Loucy (cell line): ENCODE measurements around the gene DNAL4.

Source experiments
- EZH2phosphoT487 ChIP-seq: fragments of 200-600 bp; IDR thresholded peaks from 2 replicates; pipeline ENCODE4 v1.6.1; 2018; ENCODE audit warnings: antibody characterized with exemption, mild to moderate bottlenecking, moderate library complexity, borderline replicate concordance
- TF ChIP-seq, protein P1 (sequence below): fragments of 200-600 bp; sonication (generic); conservative IDR thresholded peaks from 2 replicates; pipeline ENCODE4 v1.5.1; 2014; ENCODE audit warnings: mild to moderate bottlenecking, antibody characterized with exemption, low read length

- TF ChIP-seq, protein P1, sequence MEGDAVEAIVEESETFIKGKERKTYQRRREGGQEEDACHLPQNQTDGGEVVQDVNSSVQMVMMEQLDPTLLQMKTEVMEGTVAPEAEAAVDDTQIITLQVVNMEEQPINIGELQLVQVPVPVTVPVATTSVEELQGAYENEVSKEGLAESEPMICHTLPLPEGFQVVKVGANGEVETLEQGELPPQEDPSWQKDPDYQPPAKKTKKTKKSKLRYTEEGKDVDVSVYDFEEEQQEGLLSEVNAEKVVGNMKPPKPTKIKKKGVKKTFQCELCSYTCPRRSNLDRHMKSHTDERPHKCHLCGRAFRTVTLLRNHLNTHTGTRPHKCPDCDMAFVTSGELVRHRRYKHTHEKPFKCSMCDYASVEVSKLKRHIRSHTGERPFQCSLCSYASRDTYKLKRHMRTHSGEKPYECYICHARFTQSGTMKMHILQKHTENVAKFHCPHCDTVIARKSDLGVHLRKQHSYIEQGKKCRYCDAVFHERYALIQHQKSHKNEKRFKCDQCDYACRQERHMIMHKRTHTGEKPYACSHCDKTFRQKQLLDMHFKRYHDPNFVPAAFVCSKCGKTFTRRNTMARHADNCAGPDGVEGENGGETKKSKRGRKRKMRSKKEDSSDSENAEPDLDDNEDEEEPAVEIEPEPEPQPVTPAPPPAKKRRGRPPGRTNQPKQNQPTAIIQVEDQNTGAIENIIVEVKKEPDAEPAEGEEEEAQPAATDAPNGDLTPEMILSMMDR = no peak
- no peak for TF ChIP-seq EZH2phosphoT487
Measured at GRCh38 chr22:38839686-38840085, 45.7 kb upstream of the DNAL4 start.
